H9 (cell line): Measurements from ENCODE around the gene SPDEF. TPM values are rescaled to one million over a fixed set of nuclear protein-coding genes. Genes with fewer than 3 reads are reported as not detected.
A peak's percentile ranks its signal among the peaks of the same experiment; 100 is the strongest.

Experiments
- DNase-seq: peaks from one replicate; pipeline ENCODE4 v3.0.0-alpha.2; 2017
- H2AFZ ChIP-seq: one replicate; pipeline ENCODE4 v1.6.1; 2013; ENCODE audit warnings: mild to moderate bottlenecking, low read length, control low read depth, moderate library complexity
- H2AK5ac ChIP-seq: 2 replicates; pipeline ENCODE4 v1.6.1; 2013; ENCODE audit warnings: low read length, control low read depth, mixed read lengths; ENCODE audit not compliant: insufficient read length
- H2BK120ac ChIP-seq: one replicate; pipeline ENCODE4 v1.6.1; 2013; ENCODE audit warnings: low read depth, mild to moderate bottlenecking, low read length, control low read depth, inconsistent platforms; ENCODE audit not compliant: poor library complexity, severe bottlenecking
- H2BK12ac ChIP-seq: 2 replicates; pipeline ENCODE4 v1.6.1; 2013; ENCODE audit warnings: low read length, control low read depth, mixed read lengths, low read depth; ENCODE audit not compliant: insufficient read length
- H2BK15ac ChIP-seq: 2 replicates; pipeline ENCODE4 v1.6.1; 2013; ENCODE audit warnings: low read depth, low read length, control low read depth
- H2BK20ac ChIP-seq: one replicate; pipeline ENCODE4 v1.6.1; 2013; ENCODE audit warnings: low read depth, mild to moderate bottlenecking, low read length, control low read depth, inconsistent platforms; ENCODE audit not compliant: poor library complexity, severe bottlenecking
- H2BK5ac ChIP-seq: 2 replicates; pipeline ENCODE4 v1.6.1; 2013; ENCODE audit warnings: low read length, control low read depth, mixed read lengths; ENCODE audit not compliant: insufficient read length
- H3K14ac ChIP-seq: 2 replicates; pipeline ENCODE4 v1.6.1; 2013; ENCODE audit warnings: low read length, control low read depth; ENCODE audit not compliant: insufficient read depth
- H3K18ac ChIP-seq: 2 replicates; pipeline ENCODE4 v1.6.1; 2013; ENCODE audit warnings: low read depth, mild to moderate bottlenecking, mixed read lengths, low read length, control low read depth; ENCODE audit not compliant: insufficient read length
- H3K23ac ChIP-seq: 2 replicates; pipeline ENCODE4 v1.6.1; 2013; ENCODE audit warnings: low read length, control low read depth, mixed read lengths, low read depth; ENCODE audit not compliant: insufficient read length
- H3K23me2 ChIP-seq: 2 replicates; pipeline ENCODE4 v1.6.1; 2013; ENCODE audit warnings: low read depth, mild to moderate bottlenecking, mixed read lengths, low read length, control low read depth; ENCODE audit not compliant: insufficient read length, poor library complexity, severe bottlenecking
- H3K27ac ChIP-seq: 2 replicates; pipeline ENCODE4 v1.5.1; 2013; ENCODE audit warnings: low read length, control low read depth, mixed read lengths, low read depth; ENCODE audit not compliant: insufficient read length
- H3K27me3 ChIP-seq: 2 replicates; pipeline ENCODE4 v1.6.1; 2013; ENCODE audit warnings: low read length, control low read depth, inconsistent platforms; ENCODE audit not compliant: insufficient read depth
- H3K4ac ChIP-seq: 2 replicates; pipeline ENCODE4 v1.6.1; 2013; ENCODE audit warnings: low read depth, mild to moderate bottlenecking, control low read depth, inconsistent platforms, low read length, moderate library complexity
- H3K4me1 ChIP-seq: 2 replicates; pipeline ENCODE4 v1.6.1; 2013; ENCODE audit warnings: low read length, control low read depth, inconsistent platforms; ENCODE audit not compliant: insufficient read depth
- H3K4me2 ChIP-seq: 2 replicates; pipeline ENCODE4 v1.6.1; 2013; ENCODE audit warnings: low read length, control low read depth, mixed read lengths; ENCODE audit not compliant: insufficient read length, insufficient read depth
- H3K56ac ChIP-seq: 2 replicates; pipeline ENCODE4 v1.6.1; 2013; ENCODE audit warnings: low read depth, mild to moderate bottlenecking, mixed read lengths, low read length, control low read depth; ENCODE audit not compliant: insufficient read length
- H3K79me1 ChIP-seq: 2 replicates; pipeline ENCODE4 v1.6.1; 2013; ENCODE audit warnings: low read depth, mild to moderate bottlenecking, moderate library complexity, low read length, control low read depth, inconsistent platforms; ENCODE audit not compliant: insufficient read depth, poor library complexity, severe bottlenecking
- H3K79me2 ChIP-seq: 2 replicates; pipeline ENCODE4 v1.6.1; 2013; ENCODE audit warnings: low read length, control low read depth, inconsistent platforms; ENCODE audit not compliant: insufficient read depth
- H3K9ac ChIP-seq: 2 replicates; pipeline ENCODE4 v1.6.1; 2013; ENCODE audit warnings: low read length, control low read depth, mixed read lengths; ENCODE audit not compliant: insufficient read length; ENCODE audit errors: extremely low read depth
- H3K9me3 ChIP-seq: one replicate; pipeline ENCODE4 v1.6.1; 2013; ENCODE audit warnings: low read depth, low read length, inconsistent platforms; ENCODE audit not compliant: control insufficient read depth
- H3T11ph ChIP-seq: one replicate; pipeline ENCODE4 v1.6.1; 2013; ENCODE audit warnings: mild to moderate bottlenecking, low read length, control low read depth, inconsistent platforms
- H4K20me1 ChIP-seq: one replicate; pipeline ENCODE4 v1.6.1; 2013; ENCODE audit not compliant: control insufficient read depth, insufficient read length, insufficient read depth
- H4K5ac ChIP-seq: 2 replicates; pipeline ENCODE4 v1.6.1; 2013; ENCODE audit warnings: low read depth, mild to moderate bottlenecking, mixed read lengths, low read length, control low read depth; ENCODE audit not compliant: insufficient read length
- H4K8ac ChIP-seq: replicated peaks from 2 replicates; pipeline ENCODE4 v1.6.1; 2013; ENCODE audit warnings: low read length, control low read depth, mixed read lengths, low read depth; ENCODE audit not compliant: insufficient read length
- H4K91ac ChIP-seq: 2 replicates; pipeline ENCODE4 v1.6.1; 2013; ENCODE audit warnings: low read depth, mild to moderate bottlenecking, moderate library complexity, mixed read lengths, low read length, control low read depth; ENCODE audit not compliant: insufficient read length
- H3K27ac Mint-ChIP-seq, 3 experiments: 2 replicates in 2 of 3; 3 replicates in 1 of 3; pipeline ENCODE4 v1.8.0; 2020 to 2021; ENCODE audit warnings: mixed read lengths in 3 of 3, mild to moderate bottlenecking in 1 of 3, moderate library complexity in 1 of 3
- H3K27me3 Mint-ChIP-seq: 2 replicates; pipeline ENCODE4 v1.8.0; 2021; ENCODE audit warnings: low read depth, mild to moderate bottlenecking, moderate library complexity, mixed read lengths
- H3K36me3 Mint-ChIP-seq, 3 experiments: 2 replicates in 2 of 3; 3 replicates in 1 of 3; pipeline ENCODE4 v1.8.0; 2020 to 2021; ENCODE audit warnings: low read depth in 3 of 3, mixed read lengths in 3 of 3; ENCODE audit not compliant: insufficient read depth in 1 of 3
- H3K4me1 Mint-ChIP-seq, 2 experiments: 2 replicates each; pipeline ENCODE4 v1.8.0; 2020; ENCODE audit warnings: mixed read lengths in 2 of 2
- H3K4me3 Mint-ChIP-seq, 2 experiments: 2 replicates in 1 of 2; 3 replicates in 1 of 2; pipeline ENCODE4 v1.8.0; 2020 to 2021; ENCODE audit warnings: mild to moderate bottlenecking in 2 of 2, mixed read lengths in 2 of 2, moderate library complexity in 1 of 2
- H3K9me3 Mint-ChIP-seq, 2 experiments: 2 replicates in 1 of 2; 3 replicates in 1 of 2; pipeline ENCODE4 v1.8.0; 2020; ENCODE audit warnings: mild to moderate bottlenecking in 2 of 2, mixed read lengths in 2 of 2, moderate library complexity in 1 of 2
- WGBS: extraction: QIAGEN DNeasy Blood & Tissue Kit; methylation state at CpG from one replicate; pipeline ENCODE4 v1.1.7; 2013; ENCODE audit warnings: missing lambda C conversion rate, low lambda C conversion rate, mixed read lengths; ENCODE audit not compliant: insufficient read length; ENCODE audit errors: extremely low coverage; 5-methylcytosine and 5-hydroxymethylcytosine counted together
- total RNA-seq: library from RNA; stranded (reverse); gene quantifications from 2 replicates; pipeline ENCODE4 v1.2.1, GENCODE V29; 2021
- TF ChIP-seq, protein P1 (sequence below): fragments of 200-600 bp; sonication (generic); conservative IDR thresholded peaks from 3 replicates; pipeline ENCODE4 v1.8.0; 2021; ENCODE audit warnings: antibody characterized with exemption, mild to moderate bottlenecking

SPDEF gene
- total RNA-seq, 1 experiment from 2014 or later = 0.15 TPM

DNA sequence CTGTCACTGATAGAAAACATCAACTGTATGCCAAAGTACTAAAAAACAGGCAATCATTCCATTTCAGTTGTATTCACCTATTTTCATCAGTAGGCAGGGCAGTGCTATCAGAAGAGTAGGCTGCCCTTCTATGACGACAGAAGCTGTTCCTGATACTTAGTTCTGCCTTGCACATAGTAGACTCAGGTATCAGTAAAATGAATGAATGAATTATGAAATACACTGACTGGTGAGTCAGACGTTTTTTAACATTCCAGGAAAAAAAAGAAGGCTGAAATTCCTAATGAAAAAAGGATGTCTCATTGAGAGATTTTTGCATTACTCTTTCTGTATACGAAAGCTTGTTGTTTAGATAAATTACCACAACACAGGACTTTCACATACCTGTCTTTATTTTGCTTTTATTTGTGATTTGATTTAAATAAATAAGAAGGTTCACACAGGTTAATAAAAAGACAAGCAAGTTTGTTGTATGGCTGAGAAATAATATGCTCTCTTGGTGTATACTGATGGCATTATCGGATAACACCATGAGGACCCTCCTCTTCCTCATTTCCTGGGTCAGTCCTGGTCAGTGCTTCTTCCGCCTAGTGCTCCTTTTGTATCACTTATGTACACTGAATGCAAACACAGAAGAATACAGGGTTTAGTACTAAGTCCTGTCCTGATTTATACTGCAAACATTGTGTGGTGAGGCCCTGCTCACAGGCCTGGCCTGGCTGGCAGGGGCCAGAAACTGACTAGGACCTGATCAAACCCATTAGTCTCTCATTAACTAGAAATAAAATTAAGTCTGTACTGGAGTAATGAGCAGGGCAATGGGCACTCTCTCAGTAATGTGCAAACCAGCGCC lies 39.4 kb upstream of the SPDEF start:
- peaks cover 6% of the 10 kb centered on the region for H3K79me1 ChIP-seq
- H4K91ac ChIP-seq = no peak overlapping the region
- H4K5ac ChIP-seq = no peak overlapping the region
- WGBS = no CpG with 5 or more reads among the region's 6 CpGs
- no peak overlapping the region for H3K56ac ChIP-seq
- H3K23ac ChIP-seq = no peak overlapping the region
- no peaks in the 10 kb centered on the region for H4K20me1 ChIP-seq
- H2BK15ac ChIP-seq = no peak overlapping the region
- no peak overlapping the region for H3K4me2 ChIP-seq
- H3K9ac ChIP-seq = no peak overlapping the region
- Mint-ChIP-seq H3K9me3 (no peaks in the 10 kb centered on the region), H3K4me1 (peaks cover 10% of the 10 kb centered on the region in 2 experiments), H3K4me3 (no peak overlapping the region), H3K36me3 (no peaks in the 10 kb centered on the region), H3K27ac (peak overlapping the region in 1 of 3 experiments; percentile 45; a peak in 1 of 7 replicates), H3K27me3 (no peaks in the 10 kb centered on the region)
- no peak overlapping the region for H2BK120ac ChIP-seq
- H2BK12ac ChIP-seq = no peak overlapping the region
- H3K4me1 ChIP-seq = no peaks in the 10 kb centered on the region
- H3K27me3 ChIP-seq = no peaks in the 10 kb centered on the region
- H3K23me2 ChIP-seq = no peaks in the 10 kb centered on the region
- TF ChIP-seq, protein P1, sequence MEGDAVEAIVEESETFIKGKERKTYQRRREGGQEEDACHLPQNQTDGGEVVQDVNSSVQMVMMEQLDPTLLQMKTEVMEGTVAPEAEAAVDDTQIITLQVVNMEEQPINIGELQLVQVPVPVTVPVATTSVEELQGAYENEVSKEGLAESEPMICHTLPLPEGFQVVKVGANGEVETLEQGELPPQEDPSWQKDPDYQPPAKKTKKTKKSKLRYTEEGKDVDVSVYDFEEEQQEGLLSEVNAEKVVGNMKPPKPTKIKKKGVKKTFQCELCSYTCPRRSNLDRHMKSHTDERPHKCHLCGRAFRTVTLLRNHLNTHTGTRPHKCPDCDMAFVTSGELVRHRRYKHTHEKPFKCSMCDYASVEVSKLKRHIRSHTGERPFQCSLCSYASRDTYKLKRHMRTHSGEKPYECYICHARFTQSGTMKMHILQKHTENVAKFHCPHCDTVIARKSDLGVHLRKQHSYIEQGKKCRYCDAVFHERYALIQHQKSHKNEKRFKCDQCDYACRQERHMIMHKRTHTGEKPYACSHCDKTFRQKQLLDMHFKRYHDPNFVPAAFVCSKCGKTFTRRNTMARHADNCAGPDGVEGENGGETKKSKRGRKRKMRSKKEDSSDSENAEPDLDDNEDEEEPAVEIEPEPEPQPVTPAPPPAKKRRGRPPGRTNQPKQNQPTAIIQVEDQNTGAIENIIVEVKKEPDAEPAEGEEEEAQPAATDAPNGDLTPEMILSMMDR = no peak
- H2BK5ac ChIP-seq = no peak overlapping the region
- no peak overlapping the region for H2BK20ac ChIP-seq
- H3K27ac ChIP-seq = no peak overlapping the region
- peaks cover 2% of the 10 kb centered on the region; the same call in 1 of the 2 replicates for H3K79me2 ChIP-seq
- no peak overlapping the region for H3T11ph ChIP-seq
- H2AK5ac ChIP-seq = no peak overlapping the region
- DNase-seq = no peak
- no peak overlapping the region for H3K14ac ChIP-seq
- H3K4ac ChIP-seq = no peak overlapping the region
- no peak overlapping the region for H4K8ac ChIP-seq
- no peak overlapping the region for H2AFZ ChIP-seq
- H3K18ac ChIP-seq = no peak overlapping the region
- no peaks in the 10 kb centered on the region for H3K9me3 ChIP-seq
